ENCODE results near the gene PROC.

PROC gene

DNA sequence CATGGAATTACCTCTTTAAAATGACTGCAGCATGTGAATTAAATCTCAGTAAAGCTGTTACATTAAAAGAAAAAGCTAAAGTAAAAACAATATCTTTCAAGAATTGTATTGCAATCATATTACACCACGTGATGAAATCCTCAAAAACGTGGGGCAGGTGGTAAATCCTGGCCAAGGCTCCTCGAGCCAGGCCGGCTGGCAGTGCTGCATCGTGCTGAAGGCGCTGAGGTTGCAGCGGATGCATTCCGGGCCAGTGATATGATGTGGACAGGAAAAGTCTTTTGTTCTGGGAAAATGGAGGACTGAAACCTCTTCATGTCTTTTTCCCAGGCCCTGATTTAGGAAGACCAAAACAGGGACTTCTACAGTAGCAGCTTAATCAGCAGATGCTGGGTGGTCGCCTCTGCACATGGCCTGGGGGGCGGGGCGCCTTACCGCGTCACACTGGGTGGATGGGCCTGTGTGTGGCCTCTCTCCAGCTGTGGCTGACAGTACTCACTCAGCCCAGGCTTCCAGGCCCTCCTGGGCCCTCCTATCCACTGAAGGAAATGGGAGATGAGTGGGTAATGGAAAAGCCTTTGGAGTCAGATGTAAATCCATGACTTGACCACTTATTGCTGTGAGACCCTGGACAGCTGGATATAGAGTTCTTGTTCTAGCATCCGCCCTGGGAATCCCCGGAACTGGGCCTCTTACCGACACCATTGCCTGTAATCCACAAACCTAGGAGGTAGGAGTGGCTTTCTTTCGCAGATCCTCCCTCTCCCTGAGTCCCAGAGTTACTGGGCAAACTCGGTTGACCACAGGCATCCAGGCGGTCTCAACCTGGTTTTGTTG lies 45.1 kb downstream of the PROC start:
- no peak for DNase-seq

DNA sequence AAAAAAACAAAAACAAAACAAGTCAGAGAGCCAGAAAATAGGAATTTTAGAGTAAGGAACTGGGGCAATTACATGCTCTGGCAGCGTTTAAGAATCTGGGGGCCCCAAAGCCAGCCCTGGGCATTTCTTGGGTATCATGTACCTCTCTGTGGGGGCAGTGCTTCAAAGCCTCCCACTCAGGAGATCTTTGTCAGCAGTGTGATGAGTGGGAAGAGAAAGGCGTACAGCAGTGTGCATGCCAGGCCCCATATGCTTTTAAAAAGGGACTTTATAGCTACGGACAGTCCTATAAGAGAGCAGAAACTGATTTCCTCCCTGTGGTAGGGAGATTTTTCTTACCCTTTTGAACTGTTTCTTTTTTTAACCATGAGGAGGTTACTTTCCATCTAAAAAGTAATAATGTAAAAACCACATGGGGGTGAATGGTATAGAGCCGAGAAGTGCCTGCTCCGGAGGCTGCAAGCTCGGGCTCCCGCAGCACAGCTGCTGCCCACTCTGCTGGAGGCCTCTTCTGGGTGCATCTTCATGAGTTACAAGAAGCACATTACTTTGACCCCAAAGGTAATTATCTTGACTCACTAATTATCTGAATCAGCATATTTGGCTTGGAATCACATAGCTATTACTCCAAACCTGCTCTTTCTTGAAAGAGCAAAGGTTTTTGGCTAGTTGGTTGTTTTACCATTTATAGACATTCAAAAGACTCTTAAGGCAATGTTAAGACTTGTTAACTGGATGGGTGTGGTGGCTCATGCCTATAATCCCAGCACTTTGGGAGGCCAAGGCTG lies 46.4 kb downstream of the PROC start:
- DNase-seq, result no peak

DNA sequence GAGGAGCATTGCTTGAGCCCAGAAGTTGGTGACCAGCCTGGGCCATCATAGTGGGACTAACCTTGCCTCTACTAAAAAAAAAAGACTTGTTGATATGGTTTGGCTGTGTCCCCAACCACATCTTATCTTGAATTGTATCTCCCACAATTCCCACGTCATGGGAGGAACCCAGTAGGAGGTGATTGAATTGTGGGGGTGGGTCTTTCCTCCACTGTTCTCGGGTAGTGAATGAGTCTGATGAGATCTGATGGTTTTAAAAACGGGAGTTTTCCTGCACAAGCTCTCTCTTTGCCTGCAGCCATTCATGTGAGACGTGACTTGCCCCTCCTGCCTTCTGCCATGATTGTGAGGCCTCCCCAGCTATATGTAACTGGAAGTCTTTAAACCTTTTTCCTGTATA lies 47.0 kb downstream of the PROC start:
- no peak for DNase-seq

DNA sequence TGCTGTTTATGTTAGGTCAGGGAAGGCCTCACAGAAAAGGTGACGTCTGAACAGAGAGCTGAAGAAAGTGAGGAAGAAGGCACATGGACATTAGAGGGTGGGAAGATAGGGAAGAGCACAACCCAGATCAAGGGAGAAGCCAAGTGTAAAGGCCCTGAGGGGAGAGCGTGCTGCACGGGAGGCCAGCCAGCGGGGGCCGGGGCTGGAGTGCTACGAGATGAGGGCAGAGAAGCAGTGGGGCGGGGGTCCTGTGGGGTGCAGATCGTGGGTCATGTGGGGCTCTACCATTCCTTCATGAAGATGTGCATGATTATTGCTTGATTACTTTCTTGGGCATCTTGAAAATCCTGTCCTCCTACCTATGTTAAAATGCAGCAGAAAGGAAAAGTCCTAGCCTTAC lies 50.8 kb downstream of the PROC start:
- DNase-seq, result no peak

DNA sequence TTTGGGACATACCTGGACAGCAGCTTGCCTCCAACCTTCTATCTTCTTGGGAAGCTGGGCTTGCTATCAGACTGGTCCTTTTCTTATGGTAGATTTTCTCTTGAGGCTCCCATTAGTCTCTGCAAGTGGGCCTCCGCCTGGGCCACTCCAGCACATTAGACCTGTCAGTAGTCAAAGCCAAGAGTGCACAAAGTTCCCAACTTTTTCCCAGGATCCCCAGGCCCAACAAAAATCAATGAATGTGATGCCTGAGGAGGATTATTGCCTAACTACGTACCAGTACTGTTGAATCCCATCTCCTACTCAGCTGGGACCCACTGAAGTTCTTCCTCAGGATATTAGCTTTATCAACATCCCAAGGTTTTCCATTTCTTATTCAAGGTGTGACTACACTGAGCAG lies 51.7 kb downstream of the PROC start:
- no peak for DNase-seq

DNA sequence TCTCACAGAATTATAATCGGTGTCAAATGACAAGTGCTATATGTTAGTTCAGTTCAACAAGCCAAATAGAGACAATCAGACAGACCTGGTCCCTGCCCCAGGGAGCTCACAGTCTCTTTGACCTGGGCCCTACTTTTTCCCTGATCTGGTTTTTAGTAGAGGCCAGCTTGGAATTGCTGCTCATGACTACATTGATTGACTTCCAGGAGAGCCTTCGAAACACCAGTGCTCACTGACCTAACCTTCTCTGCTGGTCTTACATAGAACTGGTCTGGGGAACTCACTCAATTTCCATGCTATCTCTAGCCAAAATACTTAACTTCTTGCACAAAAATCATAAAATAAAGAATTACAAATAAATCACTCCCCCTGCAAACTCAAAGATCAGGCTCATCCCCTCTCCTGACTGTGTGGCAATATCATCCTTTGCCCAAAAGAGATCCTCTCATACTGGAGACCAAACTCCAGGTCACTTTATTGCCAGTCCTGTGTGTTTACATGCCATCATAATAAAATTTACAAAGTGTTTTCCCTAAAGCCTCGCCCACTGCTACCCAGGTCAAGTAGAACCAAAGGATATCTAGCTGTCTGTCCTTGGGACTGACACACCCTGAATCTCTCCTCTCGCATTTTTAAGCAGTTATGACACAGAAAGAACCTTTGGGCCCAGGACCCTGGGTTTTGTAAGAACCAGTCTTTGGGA lies 53.2 kb downstream of the PROC start:
- no peak for DNase-seq

DNA sequence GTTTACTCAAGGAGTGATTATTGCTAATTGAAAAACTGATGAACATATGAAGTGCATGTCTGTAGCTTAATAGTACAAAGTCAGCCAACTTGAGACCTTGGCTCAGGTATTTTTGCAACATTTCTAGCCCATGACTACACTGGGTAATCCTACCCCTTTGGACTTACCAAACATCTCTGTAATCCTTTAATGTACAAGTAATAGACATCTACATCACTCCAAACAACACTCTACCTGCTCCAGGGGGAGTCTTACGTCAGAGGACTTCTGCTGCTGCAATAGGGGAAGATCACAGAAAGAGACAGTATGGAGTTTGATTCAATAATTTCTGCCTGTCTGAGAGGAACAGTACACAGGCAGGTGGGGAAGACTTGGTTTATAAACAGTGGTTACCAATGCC lies 54.0 kb downstream of the PROC start:
- DNase-seq, result no peak

DNA sequence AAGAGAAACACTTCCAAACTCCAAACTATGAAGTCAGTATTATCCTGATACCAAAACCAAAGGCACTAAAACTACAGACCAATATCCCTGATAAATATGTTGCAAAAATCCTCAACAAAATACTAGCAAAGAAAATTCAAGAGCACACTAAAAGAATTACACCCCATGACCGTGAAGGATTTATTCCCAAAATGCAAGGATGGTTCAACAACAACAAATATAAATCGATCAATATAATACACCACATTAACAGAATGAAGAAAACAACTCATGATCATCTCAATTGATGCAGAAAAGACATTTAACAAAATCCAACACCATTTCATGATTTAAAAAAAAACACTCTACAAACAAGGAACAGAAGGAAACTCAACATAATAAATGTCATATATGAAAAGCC lies 57.6 kb downstream of the PROC start:
- DNase-seq, result no peak

All from hematopoietic multipotent progenitor cell treated with erythropoietin and hydrocortisone succinate and interleukin-3 and kit ligand, for 6 days (in vitro differentiated cells).